Measurements from ENCODE around the gene GPR137. TPM values are rescaled to one million over a fixed set of nuclear protein-coding genes. Genes with fewer than 3 reads are reported as not detected.

The GPR137 gene
- total RNA-seq, 4 donors from 2014 or later: 12.5 to 25.7 (median 20.0) TPM

DNA sequence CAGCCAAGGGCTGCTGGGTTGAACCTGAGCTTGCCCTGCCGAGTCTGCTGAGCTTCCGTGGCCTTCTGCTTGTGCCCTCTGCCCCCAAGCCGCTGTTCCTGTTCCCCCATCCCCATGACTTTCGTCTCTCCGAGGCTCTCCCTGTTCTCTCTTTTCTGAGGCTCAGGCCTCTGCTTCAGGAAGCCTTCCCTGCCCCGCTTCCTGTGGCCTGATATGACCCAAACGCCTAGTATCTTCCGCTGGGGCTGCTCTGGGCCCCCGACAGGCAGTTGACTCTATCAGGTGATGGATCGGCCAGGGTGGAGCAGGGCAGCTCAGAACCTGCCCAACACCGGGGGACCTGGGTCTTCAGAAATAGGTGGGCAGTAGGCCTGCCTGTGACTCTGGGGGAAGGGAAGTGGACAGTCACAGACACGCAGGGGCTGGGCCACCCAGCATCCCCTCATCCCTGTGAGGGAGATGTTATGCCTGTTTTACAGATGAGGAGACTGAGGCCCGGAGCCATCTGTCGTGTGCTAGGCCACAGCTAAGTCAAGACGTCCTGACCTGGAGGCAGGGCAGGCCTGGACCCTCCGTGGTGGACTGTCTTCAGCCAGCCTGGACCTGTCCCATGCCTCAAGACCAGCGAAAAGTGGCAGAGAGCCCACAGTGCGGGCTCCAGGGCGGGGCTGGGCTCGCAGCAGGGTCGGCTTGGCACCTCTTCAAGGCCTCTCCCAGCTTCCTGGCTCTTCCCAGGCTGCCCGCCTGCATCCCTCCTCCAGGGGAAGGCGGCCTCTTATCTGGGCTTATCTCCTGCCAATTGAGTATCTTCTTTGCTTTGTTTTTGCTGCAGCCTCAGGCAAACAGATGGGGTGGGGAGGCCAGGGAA is 17.4 kb upstream of the GPR137 start:
- Histone ChIP-seq H3K4me3 (peak overlapping the region in 3 of 4 donors; percentile 71 to 98 (median 96)), H3K36me3 (peaks cover 0 to 41% (median 0%) of the 10 kb centered on the region in 3 donors), H3K4me1 (peaks cover 0 to 38% (median 25%) of the 10 kb centered on the region in 4 donors), H3K9me3 (no peaks in the 10 kb centered on the region), H3K27ac (peak overlapping the region; percentile 29 to 96 (median 93)), H3K27me3 (no peaks in the 10 kb centered on the region)
- 41 to 44% methylated on average over 23 of the region's 23 CpGs for WGBS, 2 donors
- TF ChIP-seq POLR2A (IDR thresholded peaks at IDR 0.05): no peak
- TF ChIP-seq, protein P1, sequence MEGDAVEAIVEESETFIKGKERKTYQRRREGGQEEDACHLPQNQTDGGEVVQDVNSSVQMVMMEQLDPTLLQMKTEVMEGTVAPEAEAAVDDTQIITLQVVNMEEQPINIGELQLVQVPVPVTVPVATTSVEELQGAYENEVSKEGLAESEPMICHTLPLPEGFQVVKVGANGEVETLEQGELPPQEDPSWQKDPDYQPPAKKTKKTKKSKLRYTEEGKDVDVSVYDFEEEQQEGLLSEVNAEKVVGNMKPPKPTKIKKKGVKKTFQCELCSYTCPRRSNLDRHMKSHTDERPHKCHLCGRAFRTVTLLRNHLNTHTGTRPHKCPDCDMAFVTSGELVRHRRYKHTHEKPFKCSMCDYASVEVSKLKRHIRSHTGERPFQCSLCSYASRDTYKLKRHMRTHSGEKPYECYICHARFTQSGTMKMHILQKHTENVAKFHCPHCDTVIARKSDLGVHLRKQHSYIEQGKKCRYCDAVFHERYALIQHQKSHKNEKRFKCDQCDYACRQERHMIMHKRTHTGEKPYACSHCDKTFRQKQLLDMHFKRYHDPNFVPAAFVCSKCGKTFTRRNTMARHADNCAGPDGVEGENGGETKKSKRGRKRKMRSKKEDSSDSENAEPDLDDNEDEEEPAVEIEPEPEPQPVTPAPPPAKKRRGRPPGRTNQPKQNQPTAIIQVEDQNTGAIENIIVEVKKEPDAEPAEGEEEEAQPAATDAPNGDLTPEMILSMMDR (IDR thresholded peaks at IDR 0.05): no peak
- TF ChIP-seq EP300 (IDR thresholded peaks at IDR 0.05): no peak
- peak; percentile 32 to 44 for DNase-seq (ENCODE audit: low spot score in 2 of 2)

DNA sequence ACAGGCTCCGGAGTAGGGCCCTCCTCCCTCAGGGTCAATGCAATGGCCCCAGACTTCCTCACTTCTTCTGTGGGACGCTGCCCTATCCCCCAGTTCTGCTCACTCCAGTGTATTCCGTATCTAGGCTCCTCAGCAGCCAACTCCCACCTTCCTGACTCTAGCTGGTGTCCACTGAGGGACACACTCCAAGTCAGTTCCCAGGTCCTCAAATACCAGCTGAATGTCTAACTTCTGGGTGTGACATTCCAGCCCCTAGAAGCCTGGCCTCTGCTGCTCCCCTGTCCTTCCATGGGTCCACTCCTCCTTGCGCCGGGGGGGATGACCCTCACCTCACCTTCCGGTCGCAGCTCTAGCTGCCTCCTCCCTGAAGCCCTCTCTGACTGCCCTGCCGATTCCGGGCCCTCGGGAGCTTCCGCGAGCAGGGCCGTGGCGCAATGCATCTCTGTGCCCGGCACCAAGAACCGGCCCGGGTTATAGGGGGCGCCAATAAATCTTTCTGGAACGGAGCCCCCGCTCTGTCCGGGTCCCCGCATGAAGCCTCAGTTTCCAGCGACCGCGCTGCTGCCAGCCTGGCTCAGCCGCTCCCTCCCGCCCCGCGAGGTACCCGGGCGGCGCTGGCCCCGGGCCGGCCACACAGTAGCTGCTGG is 16.6 kb upstream of the GPR137 start:
- WGBS, 2 donors: 0 to 1% methylated on average over 19 to 34 of the region's 34 CpGs
- peak overlapping the region; percentile 71 to 98 (median 90) for H3K4me3 ChIP-seq
- H3K27me3 ChIP-seq: no peaks in the 10 kb centered on the region
- H3K36me3 ChIP-seq: peaks cover 0 to 34% (median 0%) of the 10 kb centered on the region in 3 donors
- TF ChIP-seq, protein P1 (IDR thresholded peaks at IDR 0.05): no peak
- TF ChIP-seq EP300 (IDR thresholded peaks at IDR 0.05): no peak
- no peak for TF ChIP-seq POLR2A (IDR thresholded peaks at IDR 0.05)
- peak; percentile 30 to 36 for DNase-seq (ENCODE audit: low spot score in 2 of 2)
- H3K27ac ChIP-seq: peak overlapping the region; percentile 92 to 97 (median 95)
- H3K9me3 ChIP-seq: no peaks in the 10 kb centered on the region
- peaks cover 0 to 38% (median 25%) of the 10 kb centered on the region in 4 donors for H3K4me1 ChIP-seq

DNA sequence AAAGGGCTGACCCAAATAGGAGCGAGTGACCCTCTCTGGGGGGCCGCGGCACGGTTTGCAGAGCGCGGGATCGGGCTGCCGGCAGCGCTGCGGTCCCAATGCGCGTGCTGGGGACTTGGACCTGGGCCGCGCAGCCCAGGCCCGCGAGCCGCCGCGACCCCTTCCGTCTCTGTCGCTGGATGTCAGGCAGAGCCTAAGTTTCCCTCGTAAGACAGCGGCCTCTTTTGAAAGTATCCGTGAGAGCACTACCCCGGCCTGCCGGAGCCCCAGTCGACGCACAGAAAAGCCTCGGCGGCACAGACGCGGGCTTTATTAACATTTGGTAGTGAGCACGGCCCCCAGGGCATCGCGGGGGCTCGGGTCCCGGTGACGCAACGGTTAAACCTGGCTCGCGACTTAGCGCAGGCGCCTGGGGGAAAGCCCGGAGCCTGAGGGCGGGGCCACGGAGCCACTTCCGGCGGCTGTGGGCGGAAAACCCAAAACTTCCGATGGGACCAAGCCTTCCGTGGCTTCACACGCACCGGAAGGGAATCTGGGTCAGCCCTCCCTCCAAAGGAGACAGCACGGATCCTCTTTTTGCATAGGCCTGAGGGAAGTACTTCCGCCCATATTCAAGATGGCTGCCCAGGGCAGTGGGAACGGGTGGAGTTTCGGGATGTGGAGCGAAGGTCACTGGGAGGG is 16.0 kb upstream of the GPR137 start:
- H3K4me1 ChIP-seq: peaks cover 0 to 38% (median 25%) of the 10 kb centered on the region in 4 donors
- H3K27ac ChIP-seq: peak overlapping the region; percentile 92 to 97 (median 95)
- peak; percentile 91 to 97 for DNase-seq (ENCODE audit: low spot score in 2 of 2)
- H3K36me3 ChIP-seq: peaks cover 0 to 27% (median 0%) of the 10 kb centered on the region in 3 donors
- no peaks in the 10 kb centered on the region for H3K9me3 ChIP-seq
- peak; percentile 93 to 97 for TF ChIP-seq EP300 (IDR thresholded peaks at IDR 0.05)
- no peak for TF ChIP-seq POLR2A (IDR thresholded peaks at IDR 0.05)
- TF ChIP-seq, protein P1 (IDR thresholded peaks at IDR 0.05): peak in 3 of 5 experiments; percentile 19 to 47 (median 34)
- WGBS, 2 donors: 0 to 1% methylated on average over 18 to 34 of the region's 58 CpGs
- no peaks in the 10 kb centered on the region for H3K27me3 ChIP-seq
- H3K4me3 ChIP-seq: peak overlapping the region; percentile 71 to 98 (median 90)

DNA sequence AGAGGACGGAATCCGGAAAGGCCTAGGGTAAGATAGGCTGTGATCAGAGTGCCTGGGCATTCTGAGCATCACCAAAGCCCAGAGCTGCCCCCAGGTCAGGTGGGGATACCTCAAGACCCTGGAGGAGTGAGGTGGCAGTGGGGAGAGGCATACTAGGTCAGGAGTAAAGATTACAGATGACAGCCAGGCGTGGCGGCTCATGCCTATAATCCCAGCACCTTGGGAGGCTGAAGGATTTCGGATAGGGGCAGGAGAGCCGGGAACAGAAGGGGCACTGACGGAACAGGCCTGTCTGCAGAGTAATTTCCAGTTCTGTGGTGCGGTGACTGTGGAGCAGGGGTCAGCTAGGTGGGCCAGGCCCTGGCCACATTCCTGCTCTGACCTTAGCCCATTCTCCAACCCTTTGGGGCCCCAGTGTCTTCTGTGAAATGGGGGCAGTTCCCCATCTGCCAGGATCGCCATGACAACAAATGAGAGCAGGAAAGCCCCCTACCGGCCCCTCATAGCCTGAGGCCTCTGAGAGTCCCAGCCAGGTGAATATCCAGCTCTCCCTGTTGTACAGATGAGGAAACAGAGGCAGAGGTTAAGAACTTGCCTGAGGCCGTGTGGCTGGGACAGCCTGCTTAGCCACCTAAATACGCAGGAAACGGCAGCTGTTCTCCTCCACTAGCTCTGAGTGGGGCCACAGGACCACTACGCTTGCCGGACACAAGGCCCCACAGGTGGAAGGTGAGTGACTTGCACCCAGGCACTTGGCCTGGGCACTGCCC is 10.4 kb upstream of the GPR137 start:
- TF ChIP-seq, protein P1 (IDR thresholded peaks at IDR 0.05): no peak
- no peak for TF ChIP-seq POLR2A (IDR thresholded peaks at IDR 0.05)
- no peak for TF ChIP-seq EP300 (IDR thresholded peaks at IDR 0.05)
- peaks cover 0 to 43% (median 0%) of the 10 kb centered on the region in 3 donors for H3K36me3 ChIP-seq
- H3K27me3 ChIP-seq: no peaks in the 10 kb centered on the region
- H3K27ac ChIP-seq: no peak overlapping the region
- H3K9me3 ChIP-seq: no peaks in the 10 kb centered on the region
- WGBS, 2 donors: 81 to 89% methylated on average over 12 to 15 of the region's 15 CpGs
- DNase-seq (ENCODE audit: low spot score in 2 of 2): no peak
- peaks cover 0 to 21% (median 4%) of the 10 kb centered on the region in 4 donors for H3K4me1 ChIP-seq
- H3K4me3 ChIP-seq: no peak overlapping the region

Data from tibial nerve (tissue), 4 donors.